ENCODE results near the gene TAGLN3.

TAGLN3 gene

DNA sequence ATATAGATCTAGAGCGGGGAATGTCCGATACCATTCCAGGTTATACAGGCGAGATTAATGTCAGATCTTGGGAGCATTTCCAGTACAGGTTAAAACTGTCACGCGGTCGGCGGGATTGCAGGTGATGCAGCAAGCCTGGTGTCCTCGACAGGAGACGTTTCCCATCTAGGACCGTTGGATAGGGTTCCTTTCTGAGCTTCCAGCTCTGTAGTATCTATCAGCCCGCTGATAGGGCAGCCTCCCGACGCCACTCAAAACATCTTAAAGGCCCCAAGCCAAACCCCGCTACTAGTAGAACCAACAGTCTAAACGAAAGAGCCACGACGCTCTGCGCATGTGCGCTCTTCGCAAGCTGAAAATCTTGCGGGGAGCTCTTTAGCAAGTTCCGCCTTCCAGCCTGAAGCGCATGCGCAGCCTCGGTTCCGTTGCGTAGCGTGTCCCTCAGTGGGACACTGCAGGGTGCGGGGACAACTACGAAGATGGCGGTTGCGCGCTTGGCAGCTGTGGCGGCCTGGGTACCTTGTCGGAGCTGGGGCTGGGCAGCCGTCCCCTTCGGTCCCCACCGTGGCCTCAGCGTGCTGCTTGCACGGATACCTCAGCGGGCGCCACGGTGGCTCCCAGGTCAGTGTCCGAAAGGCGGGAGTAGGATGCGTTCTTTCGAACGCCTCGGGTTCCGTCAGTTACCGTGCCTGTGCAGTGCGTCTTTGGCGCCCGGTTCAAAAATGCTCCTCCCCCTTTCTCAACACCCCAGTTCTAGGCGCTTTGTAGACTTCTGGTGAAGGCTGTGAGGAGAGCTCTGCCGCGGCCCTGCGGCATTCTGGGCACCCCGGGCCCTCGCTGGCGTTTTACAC is 19.9 kb upstream of the TAGLN3 start, which contains the start of gene ABHD10:
Gene ABHD10, plus strand, starts transcription at position 444 of the 851 bp plus-strand sequence. Its CDS starts 36 bp downstream, at position 480.
- DNase-seq: peak; percentile 97

DNA sequence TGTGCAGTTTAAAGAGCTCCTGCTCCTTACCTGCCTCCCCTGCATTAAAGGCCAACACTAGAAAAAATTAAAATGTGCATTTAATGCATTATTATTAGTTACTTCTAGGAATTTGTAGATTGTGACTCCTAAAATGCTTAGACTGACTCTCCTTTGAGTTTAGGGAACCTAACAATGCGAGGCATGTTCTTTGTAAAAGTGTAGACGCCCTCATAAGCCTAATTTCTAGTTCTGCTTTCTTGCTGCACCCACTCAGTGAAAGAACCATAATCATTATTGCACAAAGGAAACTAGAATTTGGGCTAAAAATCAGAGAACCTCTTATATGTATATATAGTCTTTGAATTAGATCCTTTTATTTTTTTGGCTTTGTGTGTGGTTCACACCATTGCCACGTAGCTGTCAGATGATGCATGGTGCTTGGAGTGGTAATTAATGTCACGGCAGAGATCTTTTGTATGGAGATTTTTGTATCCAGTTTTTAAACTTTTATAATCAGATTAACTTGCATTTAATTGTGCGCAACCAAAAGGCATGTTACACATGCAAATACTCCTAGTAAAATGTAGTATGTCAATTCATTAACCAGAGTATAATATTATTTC is 19.2 kb upstream of the TAGLN3 start:
- no peak for DNase-seq

DNA sequence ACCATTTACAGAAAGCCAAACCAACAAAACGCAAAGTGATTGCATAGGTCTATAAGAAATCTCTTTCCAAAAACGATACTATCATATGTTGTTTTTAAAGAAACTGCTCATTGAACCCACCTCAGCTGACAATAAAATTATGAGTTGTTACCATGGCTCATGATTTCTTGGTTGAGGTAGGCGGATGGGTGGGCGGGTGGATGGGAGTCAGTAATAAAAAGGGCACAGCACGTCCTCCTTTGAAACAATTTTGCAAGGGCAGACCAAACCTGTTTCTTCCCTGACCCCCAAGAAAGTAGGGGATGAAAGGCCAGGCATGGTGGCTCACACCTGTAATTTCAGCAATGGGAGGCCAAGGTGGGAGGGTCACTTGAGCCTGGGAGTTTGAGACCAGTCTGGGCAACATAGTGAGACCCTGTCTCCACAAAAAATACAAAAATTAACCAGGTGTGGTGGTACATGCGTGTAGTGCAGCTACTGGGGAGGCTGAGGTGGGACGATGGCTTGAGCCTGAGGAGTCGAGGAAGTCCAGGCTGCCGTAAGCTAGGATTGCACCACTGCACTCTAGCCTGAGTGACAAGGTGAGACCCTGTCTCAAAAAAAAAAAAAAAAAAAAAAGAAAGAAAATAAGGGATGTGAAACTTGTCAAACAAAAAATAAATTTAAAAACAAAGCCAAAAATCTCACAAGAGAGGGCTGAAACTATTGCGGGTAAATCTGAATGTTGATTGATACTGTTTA is 17.8 kb upstream of the TAGLN3 start:
- DNase-seq: no peak

DNA sequence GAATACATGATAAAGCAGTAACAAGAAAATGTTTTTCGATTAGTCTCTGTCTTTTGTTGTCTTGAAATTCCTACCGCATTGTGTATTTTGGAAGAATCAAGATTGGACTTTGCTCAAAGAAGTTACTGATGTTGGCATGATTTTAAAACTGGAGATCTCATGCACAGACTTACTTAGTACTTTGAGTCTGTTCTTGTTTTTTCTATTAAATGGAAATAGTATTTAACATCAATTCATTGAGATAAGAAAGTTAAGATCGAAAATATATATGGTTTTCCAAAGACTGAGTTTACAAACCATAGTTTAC is 17.3 kb upstream of the TAGLN3 start:
- DNase-seq: no peak

DNA sequence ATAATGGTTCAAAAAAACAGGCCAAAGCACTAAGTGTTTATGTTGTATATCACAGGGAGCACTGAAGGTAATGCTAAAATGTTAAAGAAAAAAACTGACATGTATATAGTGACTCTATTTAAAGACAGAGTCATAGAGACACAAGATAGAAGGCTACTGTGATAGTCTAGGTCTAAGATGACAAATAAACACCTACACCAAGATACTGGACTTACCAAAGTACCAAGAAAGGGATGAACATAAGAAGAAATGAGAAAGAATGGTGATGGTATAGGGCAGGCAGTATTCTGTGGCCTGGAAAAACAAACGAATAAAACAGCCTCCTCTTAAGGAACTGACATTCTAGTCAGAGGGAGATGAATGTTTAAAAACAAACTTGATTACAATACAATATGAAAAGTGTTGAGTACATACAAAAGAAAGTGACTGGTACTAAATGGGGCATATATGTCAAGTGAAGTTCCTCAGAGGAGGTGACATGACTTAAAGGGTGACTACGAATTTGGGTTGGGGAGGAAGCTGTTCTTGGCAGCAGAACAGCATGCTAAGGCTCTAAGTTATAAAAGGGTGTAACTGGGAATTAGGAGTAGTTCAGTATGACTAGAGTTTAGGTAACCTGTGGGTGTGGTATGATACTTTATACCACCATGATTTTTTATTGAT is 14.0 kb upstream of the TAGLN3 start:
- no peak for DNase-seq

DNA sequence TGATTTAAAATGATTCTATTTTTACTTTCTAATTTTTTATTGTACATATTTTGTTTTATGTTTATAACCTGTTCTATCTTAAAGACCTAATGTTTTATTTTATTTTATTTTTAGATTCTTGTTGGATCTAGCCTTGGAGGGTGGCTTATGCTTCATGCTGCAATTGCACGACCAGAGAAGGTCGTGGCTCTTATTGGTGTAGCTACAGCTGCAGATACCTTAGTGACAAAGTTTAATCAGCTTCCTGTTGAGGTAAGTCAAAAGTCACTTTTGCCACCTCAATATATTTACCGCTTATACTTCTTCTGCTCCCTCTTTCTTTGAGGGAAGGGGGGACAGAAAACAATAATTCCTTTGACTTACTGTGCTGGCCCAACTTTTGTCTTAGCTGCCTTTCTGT is 11.9 kb upstream of the TAGLN3 start:
- DNase-seq: no peak

DNA sequence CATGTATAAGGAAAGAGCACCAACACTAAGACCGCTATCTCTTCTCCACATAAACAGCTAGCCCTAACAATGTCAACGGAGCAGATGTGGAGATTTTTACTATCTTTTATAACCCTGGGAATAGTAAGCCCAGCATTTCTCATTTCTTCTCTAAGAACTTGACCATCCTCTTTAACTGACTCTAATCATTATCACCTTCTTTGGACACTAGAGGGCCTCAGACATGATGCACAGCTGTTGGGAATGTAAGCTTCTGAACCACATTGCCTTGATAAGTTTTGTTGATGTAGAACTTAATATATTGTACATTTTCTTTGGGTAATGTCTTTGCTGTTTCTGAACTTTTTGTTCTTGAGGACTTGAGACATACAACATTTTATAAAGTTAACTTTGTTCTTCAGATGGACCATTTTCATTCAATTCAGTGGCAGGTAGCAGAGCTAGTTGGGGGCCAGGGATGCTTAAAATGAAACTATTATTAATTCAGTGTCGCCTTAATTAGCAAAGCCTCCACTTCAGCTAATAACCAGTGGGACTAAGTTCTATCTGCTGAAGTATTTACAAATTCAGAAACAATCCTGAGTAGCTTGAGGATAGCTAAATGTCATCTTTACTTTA is 9.6 kb upstream of the TAGLN3 start:
- DNase-seq: peak; percentile 50

DNA sequence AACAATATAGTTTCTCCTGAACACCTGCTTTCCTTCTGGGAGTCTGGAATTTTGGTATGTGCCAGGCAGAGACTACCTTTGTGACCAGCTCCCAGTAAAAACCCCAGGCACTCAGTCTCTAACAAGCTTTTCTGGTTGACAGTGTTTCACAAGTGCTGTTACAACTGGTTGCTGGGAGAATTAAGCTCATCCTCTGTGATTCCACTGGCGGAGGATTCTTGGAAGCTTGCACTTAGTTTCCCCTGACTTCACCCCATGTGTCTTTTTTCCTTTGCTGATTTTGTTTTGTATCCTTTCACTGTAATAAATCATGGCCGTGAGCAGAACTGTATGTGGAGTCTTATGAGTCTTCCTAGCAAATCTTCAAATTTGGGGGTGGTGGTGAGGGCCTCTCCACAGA is 5.7 kb upstream of the TAGLN3 start:
- no peak for DNase-seq

DNA sequence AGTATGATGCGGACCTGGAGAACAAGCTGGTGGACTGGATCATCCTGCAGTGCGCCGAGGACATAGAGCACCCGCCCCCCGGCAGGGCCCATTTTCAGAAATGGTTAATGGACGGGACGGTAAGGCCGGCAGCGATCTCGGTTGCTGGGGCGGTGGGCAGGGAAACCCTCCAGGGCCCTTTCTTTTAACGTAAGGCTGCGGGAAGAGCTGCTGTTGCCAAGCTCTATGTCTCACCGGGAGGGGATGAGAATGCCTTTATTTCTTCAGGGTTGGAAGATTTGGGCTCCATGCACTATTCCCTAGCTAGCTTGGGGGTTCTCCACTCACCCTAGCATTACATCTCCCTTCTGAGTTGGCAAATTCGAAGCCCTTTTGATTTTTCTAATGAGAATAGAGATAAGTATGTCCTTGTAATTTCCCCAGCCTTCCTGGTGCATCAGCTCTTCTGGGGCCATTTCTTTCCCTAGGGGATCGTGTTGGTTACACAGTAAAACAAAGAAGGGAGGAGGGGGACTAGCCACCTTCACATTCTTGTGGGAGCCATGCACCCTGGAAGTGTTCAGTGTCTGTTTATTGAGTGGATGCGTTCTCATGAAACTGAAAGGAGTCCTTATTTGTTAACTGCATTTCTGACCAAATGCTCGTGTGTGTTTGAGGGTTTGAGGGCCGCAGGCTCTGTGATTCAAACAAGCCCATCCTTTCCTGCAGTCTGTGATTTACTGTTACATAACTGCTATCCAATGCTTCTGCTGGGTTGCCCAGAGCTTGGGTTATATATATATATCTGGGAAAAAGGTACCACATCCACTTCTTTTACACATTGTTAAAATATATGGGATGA is 982 bp downstream of the TAGLN3 start:
- no peak for DNase-seq

DNA sequence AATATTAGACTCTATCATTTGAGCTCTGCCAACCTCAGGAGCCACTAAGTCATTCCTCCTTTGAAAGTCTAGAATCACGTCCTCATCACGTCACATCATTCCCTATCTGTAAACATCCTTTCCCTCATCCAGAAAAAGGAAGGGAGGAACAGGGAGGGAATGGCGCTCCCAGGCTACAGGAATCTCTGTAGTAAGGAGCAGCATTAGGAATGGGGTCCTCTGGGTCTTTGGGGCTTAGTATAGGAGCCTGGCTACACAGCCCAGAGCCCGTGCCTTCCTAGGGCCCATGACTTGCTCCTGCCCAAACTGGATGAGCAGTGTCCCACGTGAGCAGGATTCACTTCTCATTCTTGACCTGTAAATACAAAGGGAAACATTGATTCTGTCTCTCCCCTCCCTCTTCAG is 1.6 kb downstream of the TAGLN3 start:
- no peak for DNase-seq

DNA sequence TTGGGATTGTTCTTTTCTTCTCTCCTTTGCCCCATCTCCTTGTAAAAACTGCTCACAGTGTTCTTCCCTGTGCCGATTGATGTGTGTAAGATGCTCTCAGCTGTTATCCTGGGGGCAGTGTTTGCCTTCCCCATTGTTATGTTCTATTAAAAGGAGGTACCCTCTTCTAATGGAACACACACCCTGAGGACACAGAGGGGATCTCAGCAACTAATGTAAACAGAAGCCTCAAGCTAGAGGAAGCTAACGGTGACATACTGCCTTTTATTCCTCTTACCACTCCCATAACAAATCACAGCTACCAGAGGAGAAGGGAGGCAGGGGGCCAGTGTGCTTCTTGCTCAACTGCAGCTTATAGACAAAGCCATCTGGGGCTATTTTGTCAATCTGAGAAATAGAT is 2.2 kb downstream of the TAGLN3 start:
- DNase-seq: no peak

DNA sequence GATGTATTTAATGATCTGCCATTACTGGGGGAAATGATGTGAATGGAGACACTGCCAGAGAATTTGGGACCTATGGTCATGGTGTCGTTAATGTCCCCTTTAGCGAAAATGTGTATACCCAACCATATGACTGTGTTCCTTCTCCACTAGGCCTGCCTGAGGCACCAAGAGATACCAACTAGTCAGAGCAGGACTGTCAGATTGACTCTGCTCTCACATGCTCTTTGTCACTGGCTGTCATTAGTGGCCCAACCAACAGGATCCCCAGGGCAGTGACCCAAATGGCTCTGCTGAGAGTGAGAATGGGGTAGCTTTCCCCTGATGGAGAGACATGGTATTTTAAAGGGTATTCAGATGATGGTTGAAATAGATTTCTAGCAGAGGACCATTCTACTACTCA is 2.8 kb downstream of the TAGLN3 start:
- no peak for DNase-seq

DNA sequence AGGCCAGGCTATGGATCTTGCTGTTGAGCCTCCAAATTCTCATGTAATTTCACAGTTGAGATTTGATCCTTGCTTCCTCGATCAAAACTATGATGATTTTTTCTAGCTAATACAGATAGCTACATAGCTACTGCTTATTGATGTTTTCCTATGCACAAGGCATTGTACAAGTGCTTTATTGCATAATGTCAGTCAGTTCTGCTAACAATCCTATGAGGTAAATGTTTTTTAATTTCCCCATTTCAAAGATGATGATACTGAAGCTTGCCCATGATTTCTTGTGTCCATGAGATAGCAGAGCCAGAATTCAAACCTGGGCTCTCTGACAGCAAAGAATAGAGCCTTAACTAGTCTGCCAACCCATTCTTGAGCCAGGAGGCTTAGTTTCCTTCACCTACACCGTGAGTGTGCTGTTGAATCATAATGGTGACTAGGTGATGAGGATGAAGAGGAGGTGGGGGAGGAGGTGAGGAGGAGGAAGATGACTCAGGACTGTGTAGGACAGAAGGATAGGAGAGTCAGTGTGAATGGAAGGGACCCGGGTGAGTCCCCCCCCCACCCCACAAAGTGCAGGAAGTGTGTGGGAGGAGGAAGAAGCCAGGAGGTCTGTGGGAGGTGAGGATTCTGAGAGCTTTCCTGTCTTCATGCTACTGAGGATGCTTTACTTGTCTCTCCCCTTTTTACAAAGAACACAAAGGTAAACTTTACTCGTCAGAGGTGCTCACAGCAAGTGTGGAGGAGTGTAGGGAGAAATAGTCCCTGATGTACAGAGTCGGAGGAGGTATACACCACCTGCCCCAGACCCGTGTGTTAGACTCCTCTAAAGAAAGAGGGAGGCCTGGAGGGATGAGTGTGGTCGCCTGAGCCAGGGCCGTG is 3.6 kb downstream of the TAGLN3 start:
- DNase-seq: no peak

DNA sequence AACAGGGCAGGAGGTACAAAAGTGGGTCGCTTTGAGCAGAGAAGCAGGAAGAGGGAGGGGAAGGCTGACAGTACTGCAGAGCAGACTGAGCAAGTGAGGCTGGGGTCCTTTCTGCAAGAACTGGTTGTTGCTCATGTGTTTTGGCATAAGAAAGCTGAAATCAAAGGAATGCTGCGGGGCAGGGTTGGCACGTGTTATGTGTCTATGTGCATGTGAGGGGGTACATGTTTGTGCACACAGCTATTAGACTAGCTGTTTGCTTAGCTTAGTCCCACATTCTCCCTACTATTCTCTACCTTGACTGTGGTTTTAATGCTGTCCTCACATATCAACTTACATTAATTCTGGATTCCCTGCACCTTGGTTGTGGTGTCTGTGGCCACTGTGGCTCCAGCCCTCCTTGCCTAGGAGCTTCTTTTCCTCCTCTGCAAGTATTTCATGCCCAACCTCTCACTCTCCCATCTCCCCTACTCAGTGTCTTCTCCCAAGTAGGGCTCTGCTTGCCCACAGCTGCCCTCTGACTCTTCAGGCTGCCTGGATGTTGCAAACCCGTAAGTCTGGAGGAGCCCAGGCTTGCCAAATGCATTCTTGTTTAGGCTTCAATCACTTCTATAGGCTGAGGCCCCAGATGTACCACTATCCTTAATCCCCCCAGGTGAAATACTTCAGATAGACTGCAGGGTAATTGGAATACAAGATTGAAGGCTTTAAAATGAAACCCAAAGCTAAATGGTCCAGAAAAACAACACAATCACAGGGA is 4.8 kb downstream of the TAGLN3 start:
- no peak for DNase-seq

DNA sequence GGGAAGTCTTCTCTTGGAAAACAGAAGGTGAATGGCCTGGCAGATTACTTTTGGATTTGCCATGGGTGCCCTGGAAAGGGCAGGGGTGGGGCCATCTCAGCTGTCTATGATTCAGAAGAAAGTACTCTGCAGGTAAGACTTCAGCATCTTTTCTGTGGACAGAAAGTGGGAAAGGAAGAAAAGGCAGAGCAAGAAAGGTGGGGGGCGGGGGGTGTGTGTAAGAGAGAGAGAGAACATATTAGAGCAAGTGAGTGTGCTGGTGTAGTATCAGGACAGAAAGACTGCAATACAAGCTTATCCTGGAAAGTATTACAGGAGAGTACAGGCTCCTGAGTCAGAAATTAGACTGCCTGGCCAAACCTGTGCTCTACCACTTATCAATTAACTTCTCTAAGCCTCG is 5.5 kb downstream of the TAGLN3 start:
- DNase-seq: no peak

DNA sequence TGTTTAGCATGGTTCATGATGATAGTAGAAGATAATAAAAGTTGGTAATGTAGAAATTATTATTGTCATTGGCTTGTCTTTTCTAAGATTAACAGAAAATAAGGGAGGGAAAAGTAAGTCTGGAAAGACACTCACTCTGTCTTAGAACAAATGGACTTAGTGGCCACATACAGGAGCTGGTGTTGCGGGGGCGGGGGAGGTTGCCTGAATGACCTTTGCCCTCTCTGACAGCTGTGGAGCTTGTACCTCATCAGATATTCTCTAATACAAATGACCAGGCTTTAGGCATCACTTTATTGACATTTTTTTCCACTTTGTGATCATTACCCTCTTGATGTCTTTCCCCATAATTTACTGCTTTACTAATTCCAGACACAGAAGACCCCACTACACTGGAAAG is 5.9 kb downstream of the TAGLN3 start:
- no peak for DNase-seq

DNA sequence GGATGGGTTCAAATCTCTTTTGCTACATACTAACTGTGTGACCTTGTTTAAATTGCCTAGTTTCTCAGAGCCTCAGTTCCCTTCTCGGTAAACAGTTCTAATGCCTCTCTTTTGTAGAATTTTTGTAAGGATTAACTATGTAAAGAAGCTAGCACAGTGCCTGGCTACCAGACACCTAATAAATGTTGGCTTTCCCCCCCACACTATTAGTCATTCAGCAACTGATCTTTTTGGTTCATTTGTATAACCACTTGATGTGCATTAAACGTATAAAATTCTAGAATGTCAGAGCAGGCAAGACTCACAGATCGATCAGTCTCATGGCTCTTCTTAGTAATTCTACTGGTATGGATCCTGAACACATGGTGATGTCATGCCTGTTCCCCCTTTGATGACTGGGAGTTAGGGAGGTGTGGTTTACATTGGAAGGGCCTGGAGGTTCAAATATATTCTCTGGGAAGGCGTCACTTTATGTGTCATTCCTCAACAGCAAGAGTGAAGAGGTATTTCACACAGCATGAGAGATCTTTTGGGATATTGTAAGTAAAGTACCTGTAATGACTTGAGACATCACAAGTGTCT is 6.5 kb downstream of the TAGLN3 start:
- DNase-seq: no peak

DNA sequence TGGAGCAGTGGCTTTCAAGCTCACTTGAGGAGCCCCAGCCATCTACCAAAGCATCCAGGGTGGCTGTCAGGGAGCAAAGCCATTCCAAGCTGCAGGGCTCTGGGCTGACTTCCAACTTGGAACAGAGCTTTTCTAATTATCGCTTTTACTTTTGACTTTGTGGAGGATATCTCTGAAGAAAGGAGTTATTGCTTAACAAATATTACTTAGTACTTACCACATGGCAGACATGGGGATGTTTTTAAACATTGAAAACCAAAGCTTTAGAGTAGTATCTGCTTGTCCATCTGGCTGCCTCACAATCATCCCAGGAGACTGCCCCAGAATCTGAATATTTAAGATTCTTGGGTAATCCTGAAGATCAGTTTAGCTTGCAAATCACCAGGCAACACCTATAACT is 8.9 kb downstream of the TAGLN3 start:
- DNase-seq: no peak

DNA sequence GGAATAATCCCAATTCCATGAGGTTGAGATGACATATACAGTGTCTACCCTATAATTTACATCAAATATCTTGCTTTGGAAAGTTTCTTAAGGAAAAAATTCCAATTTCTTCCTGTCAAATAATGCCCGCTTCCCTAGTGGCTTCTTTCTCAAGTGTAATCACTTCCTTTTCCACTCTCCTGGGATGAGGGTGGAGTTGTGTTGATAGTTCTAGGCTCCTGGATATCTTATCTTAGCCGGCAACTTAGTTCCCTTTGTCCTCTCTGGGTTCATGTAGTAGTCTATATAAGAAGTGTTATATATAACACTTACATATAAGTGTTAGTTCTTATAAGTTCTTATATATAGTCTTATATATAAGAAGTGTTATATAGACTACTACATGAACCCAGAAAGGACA is 10.9 kb downstream of the TAGLN3 start:
- DNase-seq: no peak

DNA sequence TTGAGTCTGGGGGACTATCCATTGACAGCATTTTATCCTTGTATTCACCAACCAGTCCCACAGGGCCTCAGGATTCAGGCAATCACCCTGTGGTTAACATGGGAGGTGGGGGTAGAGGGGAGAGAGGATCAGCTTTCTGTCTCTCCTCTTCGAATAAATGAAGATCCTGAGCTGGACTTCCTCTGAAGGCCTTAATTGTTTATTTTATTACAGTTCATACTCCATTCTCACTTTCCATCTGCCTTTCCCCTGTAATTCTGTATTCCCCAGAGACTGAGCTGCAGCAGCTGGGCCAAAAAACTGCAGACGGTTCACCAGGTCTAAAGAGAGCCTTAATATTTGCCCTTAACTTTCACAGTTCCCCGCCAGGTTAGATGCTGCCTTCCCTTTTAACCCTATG is 11.9 kb downstream of the TAGLN3 start:
- DNase-seq: no peak

Data from RPMI8226 (cell line).